ENCODE results near the gene GRK4.
"Not testable (repeated sequence)": the region's sequence is repeated elsewhere in the genome, so short reads cannot be mapped to it uniquely, and the experiment has no call there.

GRK4 gene

DNA sequence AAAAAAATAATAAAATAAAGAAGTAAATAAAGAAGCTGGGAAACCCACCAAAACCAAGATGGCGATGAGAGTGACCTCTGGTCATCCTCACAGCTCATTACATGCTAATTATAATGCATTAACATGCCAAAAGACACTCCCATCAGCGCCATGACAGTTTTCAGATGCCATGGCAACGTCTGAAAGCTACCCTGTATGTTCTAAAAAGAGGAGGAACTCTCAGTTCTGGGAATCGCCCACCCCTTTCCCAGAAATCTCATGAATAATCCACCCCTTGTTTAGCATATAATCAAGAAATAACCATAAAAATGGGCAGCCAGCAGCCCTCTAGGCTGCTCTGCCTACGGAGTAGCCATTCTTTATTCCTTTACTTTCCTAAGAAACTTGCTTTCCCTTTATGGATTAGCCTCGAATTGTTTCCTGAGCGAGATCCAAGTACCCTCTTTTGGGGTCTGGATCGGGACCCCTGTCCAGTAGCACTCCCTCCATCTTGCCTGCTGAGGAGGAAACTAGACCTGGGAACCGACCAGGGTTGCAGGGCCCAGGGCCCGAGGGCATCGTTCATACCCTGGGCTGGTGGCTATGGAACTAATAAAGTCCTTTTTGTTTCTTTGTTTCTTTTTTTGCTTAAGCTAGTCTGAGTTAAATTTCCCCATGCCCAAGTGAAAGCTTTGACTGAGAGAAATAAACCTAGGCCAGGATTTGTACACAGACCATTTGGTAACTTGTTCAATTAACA, 80.1 kb downstream of the GRK4 start:
- DNase-seq (no peak), ATAC-seq (no peak)
- H3K27me3 Mint-ChIP-seq = peaks cover 30% of the 10 kb centered on the region
- H3K9me3 Mint-ChIP-seq = peaks cover 7 to 8% of the 10 kb centered on the region in 2 donors
- H3K4me1 Mint-ChIP-seq = peaks cover 68% of the 10 kb centered on the region
- H3K4me3 Mint-ChIP-seq = no peak overlapping the region
- H3K27ac Mint-ChIP-seq = no peak overlapping the region

GRCh38 chr4:3044870-3045819, 81.8 kb downstream of the GRK4 start:
- Mint-ChIP-seq H3K4me1 (peaks cover 67% of the 10 kb centered on the region), H3K27ac (peak overlapping the region; percentile 62 to 90), H3K9me3 (peaks cover 7 to 8% of the 10 kb centered on the region in 2 donors), H3K4me3 (peak overlapping the region; percentile 62 to 73), H3K27me3 (peaks cover 23% of the 10 kb centered on the region)
- DNase-seq = peak; percentile 39 to 74
- ATAC-seq = peak; percentile 41

DNA sequence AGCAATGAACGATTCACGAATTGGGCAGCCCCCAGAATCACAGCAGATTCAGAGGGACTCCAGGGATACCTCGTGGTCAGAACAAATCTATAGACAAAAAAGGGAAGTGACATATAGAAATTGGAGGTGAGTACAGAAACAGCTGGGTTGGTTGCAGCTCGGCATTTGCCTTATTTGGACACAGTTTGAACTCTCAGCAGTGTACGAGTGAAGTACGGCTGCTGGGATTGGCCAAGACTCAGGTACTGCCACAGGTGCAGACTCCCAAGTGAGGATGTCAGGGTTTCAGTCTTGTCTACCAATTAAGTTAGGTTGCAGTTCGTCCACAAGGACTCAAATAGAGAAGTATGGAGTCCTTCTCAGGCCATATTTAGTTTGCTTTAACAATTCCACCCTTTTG, 82.8 kb downstream of the GRK4 start:
- Mint-ChIP-seq H3K27me3 (peaks cover 14% of the 10 kb centered on the region), H3K4me3 (peak overlapping the region; percentile 26 to 39), H3K4me1 (peaks cover 59% of the 10 kb centered on the region), H3K9me3 (peaks cover 7 to 8% of the 10 kb centered on the region in 2 donors), H3K27ac (no peak overlapping the region)
- ATAC-seq = no peak
- no peak for DNase-seq

- Mint-ChIP-seq H3K4me1 (peaks cover 54% of the 10 kb centered on the region), H3K9me3 (peaks cover 7 to 8% of the 10 kb centered on the region in 2 donors), H3K27ac (no peak overlapping the region), H3K4me3 (no peak overlapping the region), H3K27me3 (peaks cover 14% of the 10 kb centered on the region)
- ATAC-seq (no peak), DNase-seq (no peak)
Observed at GRCh38 chr4:3046623-3047022, 83.3 kb downstream of the GRK4 start.

DNA sequence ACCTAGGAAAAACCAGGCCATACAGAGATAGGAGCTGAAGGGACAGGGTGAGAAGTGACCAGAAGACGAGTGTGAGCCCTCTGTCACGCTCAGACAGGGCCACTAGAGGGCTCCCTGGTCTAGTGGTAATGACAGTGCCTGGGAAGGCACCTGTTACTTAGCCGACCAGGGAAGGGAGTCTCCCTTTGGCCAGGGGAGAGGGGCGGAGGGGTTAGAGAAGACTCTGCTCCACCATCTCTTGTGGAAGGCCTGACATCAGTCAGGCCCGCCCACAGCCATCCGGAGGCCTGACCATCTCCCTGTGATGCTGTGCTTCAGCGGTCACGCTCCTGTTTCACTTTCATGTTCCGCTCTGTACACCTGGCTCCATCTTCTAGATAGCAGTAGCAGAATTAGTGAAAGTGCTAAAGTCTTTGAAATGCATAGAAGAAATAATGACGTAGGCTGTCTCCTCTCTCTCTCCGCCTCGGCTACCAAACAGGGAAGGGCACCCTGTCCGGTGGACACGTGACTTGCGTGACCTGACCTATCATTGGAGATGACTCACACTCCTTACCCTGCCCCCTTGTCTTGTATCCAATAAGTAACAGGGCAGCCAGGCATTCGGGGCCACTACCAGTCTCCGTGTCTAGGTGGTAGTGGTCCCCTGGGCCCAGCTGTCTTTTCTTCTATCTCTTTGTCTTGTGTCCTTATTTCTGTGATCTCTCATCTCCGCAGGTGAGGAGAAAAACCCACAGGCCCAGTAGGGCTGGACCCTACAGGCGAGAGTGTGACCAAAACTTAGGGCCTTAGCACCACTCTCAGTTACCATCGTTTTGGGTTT, 84.3 kb downstream of the GRK4 start:
- DNase-seq (peak; percentile 85 to 94), ATAC-seq (peak; percentile 100)
- Mint-ChIP-seq H3K9me3 (peaks cover 7 to 8% of the 10 kb centered on the region in 2 donors), H3K4me1 (peaks cover 43% of the 10 kb centered on the region), H3K27ac (peak overlapping the region; percentile 6 to 46), H3K27me3 (peaks cover 7% of the 10 kb centered on the region), H3K4me3 (peak overlapping the region in 1 of 2 donors; percentile 53)

GRCh38 chr4:3051141-3051897, 87.9 kb downstream of the GRK4 start:
- not testable (repeated sequence) for H3K27me3 Mint-ChIP-seq, H3K27ac Mint-ChIP-seq, DNase-seq, ATAC-seq, H3K4me3 Mint-ChIP-seq
- peaks cover 6 to 17% of the 10 kb centered on the region in 2 donors for H3K9me3 Mint-ChIP-seq
- H3K4me1 Mint-ChIP-seq = peaks cover 17% of the 10 kb centered on the region

GRCh38 chr4:3054169-3054759, 90.9 kb downstream of the GRK4 start:
- no peak overlapping the region for H3K27ac Mint-ChIP-seq
- DNase-seq (no peak), ATAC-seq (no peak)
- H3K4me1 Mint-ChIP-seq = no peaks in the 10 kb centered on the region
- peaks cover 6 to 24% of the 10 kb centered on the region in 2 donors for H3K9me3 Mint-ChIP-seq
- peaks cover 13% of the 10 kb centered on the region for H3K27me3 Mint-ChIP-seq
- no peak overlapping the region for H3K4me3 Mint-ChIP-seq

DNA sequence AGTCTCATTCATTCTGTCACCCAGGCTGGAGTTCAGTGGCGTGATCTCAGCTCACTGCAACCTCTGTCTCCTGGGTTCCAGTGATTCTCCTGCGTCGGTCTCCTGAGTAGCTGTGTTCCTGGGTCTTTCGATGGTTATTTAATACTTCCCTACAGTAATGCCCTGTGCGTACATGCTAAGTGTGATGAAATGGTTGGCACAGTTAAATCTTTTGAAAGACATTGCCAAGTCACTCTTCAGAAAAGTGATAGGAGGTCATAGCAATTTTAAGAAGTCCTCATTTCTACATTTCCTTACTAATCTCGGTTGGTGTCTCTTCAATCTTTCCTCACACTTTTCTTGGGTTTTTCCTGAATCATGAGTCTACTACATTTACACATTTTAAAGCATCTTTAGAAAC, 96.6 kb downstream of the GRK4 start:
- Mint-ChIP-seq H3K9me3 (peaks cover 0 to 17% of the 10 kb centered on the region in 2 donors), H3K4me3 (no peak overlapping the region), H3K27me3 (peaks cover 34% of the 10 kb centered on the region), H3K4me1 (no peaks in the 10 kb centered on the region), H3K27ac (no peak overlapping the region)
- no peak for DNase-seq
- ATAC-seq = no peak

DNA sequence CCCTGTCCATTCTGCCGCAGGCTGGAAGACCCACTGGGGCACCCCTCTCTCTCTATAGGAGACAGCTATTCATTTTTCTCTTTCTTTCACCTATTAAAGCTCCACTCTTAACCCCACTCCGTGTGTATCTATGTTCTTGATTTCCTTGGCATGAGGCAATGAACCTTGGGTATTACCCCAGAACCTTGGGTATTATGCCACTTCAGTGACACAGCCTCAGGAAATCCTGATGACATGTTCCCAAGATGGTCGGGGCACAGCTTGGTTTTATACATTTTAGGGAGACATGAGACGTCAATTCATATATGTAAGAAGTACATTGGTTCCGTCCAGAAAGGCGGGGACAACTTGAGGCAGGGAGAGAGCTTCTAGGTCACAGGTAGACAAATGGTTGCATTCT, 97.6 kb downstream of the GRK4 start:
- ATAC-seq (no peak), DNase-seq (no peak)
- no peak overlapping the region for H3K4me3 Mint-ChIP-seq
- H3K4me1 Mint-ChIP-seq = no peaks in the 10 kb centered on the region
- H3K27me3 Mint-ChIP-seq = peaks cover 34% of the 10 kb centered on the region
- peaks cover 0 to 11% of the 10 kb centered on the region in 2 donors for H3K9me3 Mint-ChIP-seq
- no peak overlapping the region for H3K27ac Mint-ChIP-seq

DNA sequence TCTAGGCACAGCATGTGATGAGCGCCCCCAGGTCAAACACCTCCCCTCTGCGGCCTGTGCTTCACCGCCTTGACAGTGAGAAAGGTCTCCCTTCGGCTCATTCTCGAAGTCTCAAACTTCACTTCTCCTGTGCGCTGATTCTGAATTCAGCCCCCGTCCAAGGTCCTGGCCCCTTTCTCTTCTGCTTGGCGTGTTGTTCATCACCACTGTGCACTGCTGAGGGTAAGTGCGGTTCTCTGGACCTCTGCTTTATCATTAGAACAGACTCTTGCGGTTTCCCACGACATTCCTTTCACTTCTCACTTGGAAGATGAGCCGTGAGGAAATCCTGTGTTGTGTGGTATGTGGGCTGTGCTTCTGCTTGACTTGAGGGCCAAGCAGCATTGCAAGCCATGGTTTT, 99.1 kb downstream of the GRK4 start:
- DNase-seq (no peak), ATAC-seq (no peak)
- Mint-ChIP-seq H3K27me3 (peaks cover 34% of the 10 kb centered on the region), H3K4me3 (no peak overlapping the region), H3K4me1 (no peaks in the 10 kb centered on the region), H3K9me3 (no peaks in the 10 kb centered on the region), H3K27ac (no peak overlapping the region)

GRCh38 chr4:3065551-3065950, 102.2 kb downstream of the GRK4 start:
- H3K9me3 Mint-ChIP-seq = no peaks in the 10 kb centered on the region
- H3K27ac Mint-ChIP-seq = no peak overlapping the region
- no peak overlapping the region for H3K4me3 Mint-ChIP-seq
- no peak for ATAC-seq
- H3K4me1 Mint-ChIP-seq = no peaks in the 10 kb centered on the region
- peaks cover 17% of the 10 kb centered on the region for H3K27me3 Mint-ChIP-seq
- DNase-seq = no peak

- ATAC-seq (no peak), DNase-seq (no peak)
- H3K4me3 Mint-ChIP-seq = no peak overlapping the region
- H3K9me3 Mint-ChIP-seq = no peaks in the 10 kb centered on the region
- no peak overlapping the region for H3K27ac Mint-ChIP-seq
- no peaks in the 10 kb centered on the region for H3K4me1 Mint-ChIP-seq
- H3K27me3 Mint-ChIP-seq = peaks cover 9% of the 10 kb centered on the region
Observed at GRCh38 chr4:3066836-3067400, 103.5 kb downstream of the GRK4 start.

DNA sequence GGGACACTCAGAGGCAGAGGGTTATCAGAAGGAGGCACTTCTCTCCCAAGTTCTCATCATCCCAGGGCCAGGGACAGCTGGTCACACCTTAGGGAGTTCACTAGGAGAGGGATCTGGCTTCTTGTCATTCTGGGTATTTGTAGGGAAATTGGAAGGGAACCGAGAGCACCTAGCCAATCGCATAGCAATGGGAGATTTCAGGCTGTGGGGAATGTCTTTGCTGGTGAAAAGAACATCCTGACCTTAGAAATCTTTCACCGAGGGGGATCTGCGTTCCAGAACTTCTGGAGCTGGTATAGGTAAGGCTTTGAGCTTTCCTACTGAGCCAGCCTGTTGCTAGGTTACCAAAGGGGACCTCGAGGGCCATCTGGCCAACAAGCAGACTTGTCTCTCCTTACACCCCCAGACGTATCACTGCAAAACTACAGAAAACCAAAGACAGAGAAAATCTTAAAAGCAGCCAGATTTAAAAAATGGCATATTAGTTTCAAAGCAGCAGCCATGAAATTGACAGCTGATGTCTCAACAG, 104.2 kb downstream of the GRK4 start:
- H3K9me3 Mint-ChIP-seq = no peaks in the 10 kb centered on the region
- peaks cover 9% of the 10 kb centered on the region for H3K27me3 Mint-ChIP-seq
- no peak for ATAC-seq
- no peak overlapping the region for H3K27ac Mint-ChIP-seq
- H3K4me3 Mint-ChIP-seq = no peak overlapping the region
- no peak for DNase-seq
- no peaks in the 10 kb centered on the region for H3K4me1 Mint-ChIP-seq

GRCh38 chr4:3069661-3070199, 106.4 kb downstream of the GRK4 start:
- Mint-ChIP-seq H3K4me3 (no peak overlapping the region), H3K27me3 (no peaks in the 10 kb centered on the region), H3K4me1 (no peaks in the 10 kb centered on the region), H3K27ac (no peak overlapping the region), H3K9me3 (no peaks in the 10 kb centered on the region)
- ATAC-seq = no peak
- no peak for DNase-seq
